Immature natural killer cell (primary cell): ENCODE data around the gene COBL. TPM values are rescaled to one million over a fixed set of nuclear protein-coding genes. Genes with fewer than 3 reads are reported as not detected.

Source experiments
- DNase-seq, 3 donors: peaks; one replicate each; pipeline ENCODE4 v3.0.0; 2022; ENCODE audit warnings: mixed read lengths in 1 of 3
- H3K27ac Mint-ChIP-seq, 6 donors: one replicate each; pipeline ENCODE4 v1.8.0; 2020; ENCODE audit warnings: mixed read lengths in 6 of 6, mild to moderate bottlenecking in 5 of 6, inconsistent platforms in 4 of 6, moderate library complexity in 3 of 6
- H3K27me3 Mint-ChIP-seq, 3 donors: one replicate each; pipeline ENCODE4 v1.8.0; 2020 to 2021; ENCODE audit warnings: low read depth in 3 of 3, mild to moderate bottlenecking in 3 of 3, mixed read lengths in 3 of 3, moderate library complexity in 3 of 3, inconsistent platforms in 1 of 3
- H3K36me3 Mint-ChIP-seq, 3 donors: one replicate each; pipeline ENCODE4 v1.8.0; 2020; ENCODE audit warnings: mixed read lengths in 3 of 3, inconsistent platforms in 2 of 3, mild to moderate bottlenecking in 2 of 3
- H3K4me1 Mint-ChIP-seq, 2 donors: one replicate each; pipeline ENCODE4 v1.8.0; 2020; ENCODE audit warnings: inconsistent platforms in 2 of 2, mild to moderate bottlenecking in 2 of 2, mixed read lengths in 2 of 2, moderate library complexity in 1 of 2
- H3K4me3 Mint-ChIP-seq, 5 donors: one replicate each; pipeline ENCODE4 v1.8.0; 2020; ENCODE audit warnings: mild to moderate bottlenecking in 5 of 5, mixed read lengths in 5 of 5, inconsistent platforms in 3 of 5, moderate library complexity in 3 of 5
- H3K9me3 Mint-ChIP-seq, 6 donors: one replicate each; pipeline ENCODE4 v1.8.0; 2020; ENCODE audit warnings: mild to moderate bottlenecking in 6 of 6, mixed read lengths in 6 of 6, inconsistent platforms in 4 of 6, moderate library complexity in 3 of 6
- polyA plus RNA-seq, 3 donors: library from polyadenylated mRNA; unstranded; fragments of 300-500 nt; fragmentation: Illumina TruSeq; gene quantifications; one replicate each; pipeline ENCODE4 v1.2.3, GENCODE V29; 2021

Gene COBL
- polyA plus RNA-seq, 3 donors from 2014 or later, result not detected

DNA sequence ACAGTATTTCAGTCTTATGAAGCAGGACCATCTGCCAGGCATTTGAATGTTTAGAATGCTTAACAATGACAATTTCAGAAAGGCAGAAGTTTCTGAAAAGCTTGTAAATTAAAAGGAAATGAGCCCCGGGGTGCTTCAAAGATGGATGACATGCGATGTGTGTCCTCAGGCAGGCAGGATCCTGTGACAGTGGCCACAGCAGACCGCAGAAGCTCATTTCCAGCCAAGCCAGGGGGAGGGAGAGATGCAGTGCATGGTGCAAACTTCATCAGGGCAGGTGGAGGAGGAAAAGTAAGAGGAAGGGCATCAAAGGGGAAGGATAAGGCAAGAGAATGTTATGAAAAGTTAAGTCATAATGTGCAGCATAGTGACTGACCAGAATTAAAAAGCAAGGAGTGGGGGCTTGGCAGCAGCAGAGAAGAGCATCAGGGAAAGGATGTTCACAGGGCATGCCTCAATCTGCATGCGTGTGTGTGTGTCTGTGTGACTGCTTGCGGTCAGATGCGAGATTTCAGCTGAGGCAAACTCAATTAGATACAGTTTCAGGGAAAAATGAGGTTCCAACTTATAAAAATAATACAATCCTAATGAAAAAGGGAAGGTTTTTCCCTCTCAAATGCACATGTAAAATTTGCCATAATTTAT lies 173.7 kb downstream of the COBL start:
- Mint-ChIP-seq H3K4me1 (no peaks in the 10 kb centered on the region), H3K9me3 (peaks cover 0 to 7% (median 1%) of the 10 kb centered on the region in 6 donors), H3K36me3 (no peaks in the 10 kb centered on the region), H3K4me3 (no peak overlapping the region), H3K27ac (peak overlapping the region in 1 of 6 donors; percentile 9), H3K27me3 (peaks cover 2 to 4% (median 3%) of the 10 kb centered on the region in 3 donors)
- DNase-seq, result no peak

DNA sequence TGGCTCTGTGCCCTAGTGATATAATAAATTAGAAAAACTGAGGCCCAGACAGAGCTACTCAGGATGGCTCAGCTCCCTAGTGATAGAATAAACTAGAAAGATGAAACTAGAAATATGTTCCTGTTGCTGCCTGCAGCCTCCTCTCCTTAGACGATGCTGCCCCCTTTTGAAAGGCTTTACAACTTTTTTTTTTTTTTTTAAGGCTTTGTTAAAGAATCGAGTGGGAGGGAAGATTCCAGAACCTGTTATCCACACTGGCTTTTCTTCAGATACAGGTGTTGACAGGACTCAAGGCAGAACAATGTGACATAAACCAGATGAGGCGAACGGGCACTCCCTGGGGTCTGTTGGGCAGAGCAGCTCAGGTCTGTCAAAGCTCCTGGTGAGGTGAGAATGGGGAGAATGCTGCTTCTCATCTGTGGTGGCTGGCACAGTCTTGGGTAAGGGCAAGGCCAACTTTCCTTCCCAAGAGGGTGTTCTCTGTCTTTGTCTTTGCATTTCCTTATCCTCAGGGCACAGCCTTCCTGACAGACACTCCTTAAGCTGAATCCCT lies 175.1 kb downstream of the COBL start:
- Mint-ChIP-seq H3K36me3 (no peaks in the 10 kb centered on the region), H3K27me3 (peaks cover 2 to 4% (median 3%) of the 10 kb centered on the region in 3 donors), H3K27ac (no peak overlapping the region), H3K4me1 (no peaks in the 10 kb centered on the region), H3K4me3 (no peak overlapping the region), H3K9me3 (peaks cover 0 to 1% (median under 1%) of the 10 kb centered on the region in 6 donors)
- DNase-seq, result no peak

DNA sequence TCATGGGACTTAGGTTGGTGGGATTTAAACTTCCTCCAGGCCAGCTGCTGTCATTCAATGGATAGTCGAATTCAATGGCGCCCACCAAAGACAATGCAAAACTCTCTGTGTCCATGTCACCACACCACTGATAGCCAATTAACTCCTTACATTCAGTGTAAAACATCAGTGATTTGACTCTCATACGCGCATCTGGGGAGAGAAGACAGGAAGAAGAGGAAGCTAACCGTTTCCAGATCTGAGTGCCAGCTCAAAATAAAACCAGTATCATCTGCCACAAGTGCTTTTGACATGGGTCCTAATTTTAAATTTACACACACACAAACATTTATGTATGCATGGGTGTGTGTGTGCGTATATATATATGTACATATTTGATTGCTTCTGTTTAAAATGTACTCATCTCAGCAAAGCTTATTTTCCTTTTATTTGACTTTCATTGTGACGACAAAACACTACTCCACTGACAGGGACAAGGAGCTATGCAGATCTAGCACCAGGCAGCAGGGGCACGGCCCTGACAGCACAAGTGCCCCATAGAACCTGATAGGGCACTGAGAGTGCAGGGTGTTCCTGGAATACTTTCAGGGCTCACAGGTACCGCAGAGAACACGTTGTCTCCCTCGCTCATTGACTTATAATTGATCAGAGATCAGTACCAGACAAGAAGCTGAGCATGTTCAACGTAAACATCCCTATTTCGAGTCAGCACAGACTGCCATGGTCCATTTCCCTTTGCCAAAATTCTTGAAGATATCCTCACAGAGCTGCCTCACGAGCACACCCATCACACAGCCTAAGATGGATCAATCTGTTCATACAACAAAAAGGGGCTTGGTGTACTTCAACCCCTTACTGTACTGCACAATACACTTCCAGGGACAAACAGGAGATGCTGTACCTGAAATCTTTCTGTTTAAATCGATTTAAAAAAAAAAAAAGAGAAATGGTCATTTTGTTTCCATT lies 176.1 kb downstream of the COBL start:
- Mint-ChIP-seq H3K9me3 (no peaks in the 10 kb centered on the region), H3K27me3 (peaks cover 3 to 4% (median 4%) of the 10 kb centered on the region in 3 donors), H3K36me3 (no peaks in the 10 kb centered on the region), H3K4me1 (no peaks in the 10 kb centered on the region), H3K27ac (no peak overlapping the region), H3K4me3 (no peak overlapping the region)
- no peak for DNase-seq

DNA sequence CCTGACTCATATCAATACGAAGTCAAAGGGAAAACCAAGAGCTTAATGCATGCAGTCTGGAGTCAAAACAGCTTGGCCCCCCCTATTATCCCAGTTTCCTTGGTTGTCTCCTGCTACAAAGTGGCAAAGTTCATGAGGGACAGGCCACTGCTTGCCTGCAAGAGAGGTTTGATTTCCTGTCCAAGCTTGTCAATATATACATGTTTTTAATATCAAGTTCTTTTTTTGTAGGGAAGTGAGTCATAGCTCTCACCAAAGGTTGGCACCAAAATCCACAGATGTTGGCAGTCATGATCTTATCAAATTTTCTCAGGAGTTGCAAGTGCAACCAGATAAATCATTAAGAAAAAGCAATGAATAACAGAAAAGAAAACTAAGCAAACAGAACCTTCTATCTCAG lies 176.8 kb downstream of the COBL start:
- peaks cover 3 to 4% (median 4%) of the 10 kb centered on the region in 3 donors for H3K27me3 Mint-ChIP-seq
- no peaks in the 10 kb centered on the region for H3K4me1 Mint-ChIP-seq
- no peak overlapping the region for H3K27ac Mint-ChIP-seq
- H3K9me3 Mint-ChIP-seq, result no peaks in the 10 kb centered on the region
- DNase-seq, result no peak
- no peaks in the 10 kb centered on the region for H3K36me3 Mint-ChIP-seq
- no peak overlapping the region for H3K4me3 Mint-ChIP-seq

DNA sequence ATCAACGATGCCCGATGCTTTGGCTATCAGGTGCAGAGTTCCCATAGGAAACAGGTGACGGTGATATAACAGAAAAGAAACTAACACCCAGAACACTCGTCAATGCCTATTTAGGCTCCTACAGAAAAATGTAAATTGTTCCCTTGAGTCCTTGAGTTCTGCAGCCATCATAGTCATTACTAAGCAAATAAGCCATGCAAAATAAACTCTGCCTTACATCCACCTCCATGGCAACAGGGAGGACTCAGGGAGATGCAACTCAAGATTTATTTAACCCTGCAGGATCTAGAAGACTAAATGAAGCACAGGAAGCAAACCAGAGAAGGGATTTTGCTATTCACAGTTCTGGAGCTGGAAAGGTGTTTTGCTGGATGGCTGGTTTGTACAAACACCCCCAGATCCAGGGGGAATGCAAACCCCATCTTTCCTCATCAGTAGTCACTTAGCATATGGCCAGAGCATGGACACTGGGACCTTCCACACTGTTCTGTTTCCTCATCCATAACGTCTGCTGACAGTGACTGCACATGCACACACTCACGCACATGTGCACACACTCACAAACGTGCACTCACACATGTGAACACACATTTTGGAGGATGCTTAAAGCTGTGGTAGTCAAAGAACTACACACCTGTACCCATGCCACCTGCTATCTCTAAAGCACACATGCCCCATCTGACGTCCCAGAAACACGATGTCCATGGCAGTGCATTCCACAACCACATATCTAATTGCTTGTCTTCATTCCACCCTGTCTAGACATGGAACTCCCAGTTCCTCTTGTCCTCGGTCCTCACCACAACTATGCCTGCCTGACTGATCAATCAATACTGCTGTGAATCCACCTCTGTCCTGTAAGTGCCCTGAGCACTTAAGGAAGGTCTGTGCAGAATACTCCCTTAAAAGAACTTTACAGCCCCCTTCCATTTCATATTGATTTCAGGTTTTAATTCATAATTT lies 178.2 kb downstream of the COBL start:
- Mint-ChIP-seq H3K27ac (no peak overlapping the region), H3K4me1 (no peaks in the 10 kb centered on the region), H3K4me3 (no peak overlapping the region), H3K9me3 (no peaks in the 10 kb centered on the region), H3K36me3 (no peaks in the 10 kb centered on the region), H3K27me3 (peaks cover 3 to 4% (median 4%) of the 10 kb centered on the region in 3 donors)
- DNase-seq, result no peak

DNA sequence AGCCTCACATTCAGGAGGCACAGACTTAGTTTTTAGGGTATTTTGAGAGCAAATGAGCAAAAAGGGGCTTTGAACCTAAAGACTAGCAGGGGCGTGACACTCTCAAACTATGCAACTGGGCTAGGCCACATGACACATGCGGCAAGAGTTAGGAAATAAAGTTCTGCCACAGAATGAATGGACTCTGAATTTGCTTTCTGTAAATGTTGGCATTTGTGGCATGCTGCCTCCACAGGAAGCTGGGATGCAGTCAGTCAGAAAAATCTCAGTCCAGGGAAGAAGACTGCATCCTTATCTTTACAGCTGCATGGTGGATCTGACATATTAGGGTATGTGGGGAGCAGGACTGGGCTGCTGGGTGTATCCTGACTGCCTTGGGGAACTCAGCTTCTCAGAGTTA lies 181.0 kb downstream of the COBL start:
- DNase-seq, result no peak

DNA sequence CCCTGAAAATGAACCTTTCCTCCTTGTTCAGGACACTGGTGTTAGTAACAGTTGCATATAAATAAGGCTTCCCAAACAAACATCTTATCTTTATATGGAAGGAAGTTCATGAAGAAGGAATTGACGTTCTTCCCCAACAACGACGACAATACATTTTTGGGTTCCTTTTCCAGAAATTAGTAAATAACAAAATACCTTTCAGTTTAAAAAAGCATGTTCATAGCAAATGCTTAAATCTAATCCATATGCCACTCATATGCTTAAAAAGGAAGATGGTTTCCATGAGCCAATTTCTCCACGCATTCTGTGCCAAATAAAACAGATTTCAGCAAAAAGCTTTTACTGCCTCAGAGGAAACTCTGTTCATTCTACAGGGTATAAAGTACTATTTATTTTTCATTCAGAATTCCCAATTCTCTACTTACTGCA lies 182.6 kb downstream of the COBL start:
- Mint-ChIP-seq H3K27me3 (peaks cover 0 to 5% (median 4%) of the 10 kb centered on the region in 3 donors), H3K4me1 (no peaks in the 10 kb centered on the region), H3K9me3 (no peaks in the 10 kb centered on the region), H3K27ac (no peak overlapping the region), H3K4me3 (no peak overlapping the region), H3K36me3 (no peaks in the 10 kb centered on the region)
- no peak for DNase-seq

More for the DNA sequence above, 181.0 kb downstream of the COBL start:
- no peaks in the 10 kb centered on the region for H3K9me3 Mint-ChIP-seq
- no peak overlapping the region for H3K4me3 Mint-ChIP-seq
- no peaks in the 10 kb centered on the region for H3K4me1 Mint-ChIP-seq
- peaks cover 0 to 5% (median 4%) of the 10 kb centered on the region in 3 donors for H3K27me3 Mint-ChIP-seq
- no peak overlapping the region for H3K27ac Mint-ChIP-seq
- H3K36me3 Mint-ChIP-seq, result no peaks in the 10 kb centered on the region

DNA sequence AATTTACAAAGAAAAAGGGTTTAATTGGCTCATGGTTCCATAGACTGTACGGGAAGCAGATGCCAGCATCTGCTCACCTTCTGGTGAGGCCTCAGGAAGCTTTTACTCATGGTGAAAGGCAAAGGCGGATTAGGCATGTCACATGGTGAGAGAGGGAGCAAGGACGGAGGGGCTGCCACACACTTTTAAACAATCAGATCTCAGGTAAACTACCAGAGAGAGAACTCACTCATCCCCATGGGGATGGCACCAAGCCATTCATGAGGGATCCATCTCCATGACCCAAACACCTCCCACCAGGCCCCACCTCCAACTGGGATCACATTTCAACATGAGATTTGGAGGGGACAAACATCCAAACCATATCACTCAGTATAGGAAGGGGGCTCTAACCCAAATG lies 183.9 kb downstream of the COBL start:
- Mint-ChIP-seq H3K36me3 (no peaks in the 10 kb centered on the region), H3K27me3 (peaks cover 0 to 5% (median 2%) of the 10 kb centered on the region in 3 donors), H3K4me3 (no peak overlapping the region), H3K4me1 (no peaks in the 10 kb centered on the region), H3K27ac (no peak overlapping the region), H3K9me3 (no peaks in the 10 kb centered on the region)
- DNase-seq, result no peak

DNA sequence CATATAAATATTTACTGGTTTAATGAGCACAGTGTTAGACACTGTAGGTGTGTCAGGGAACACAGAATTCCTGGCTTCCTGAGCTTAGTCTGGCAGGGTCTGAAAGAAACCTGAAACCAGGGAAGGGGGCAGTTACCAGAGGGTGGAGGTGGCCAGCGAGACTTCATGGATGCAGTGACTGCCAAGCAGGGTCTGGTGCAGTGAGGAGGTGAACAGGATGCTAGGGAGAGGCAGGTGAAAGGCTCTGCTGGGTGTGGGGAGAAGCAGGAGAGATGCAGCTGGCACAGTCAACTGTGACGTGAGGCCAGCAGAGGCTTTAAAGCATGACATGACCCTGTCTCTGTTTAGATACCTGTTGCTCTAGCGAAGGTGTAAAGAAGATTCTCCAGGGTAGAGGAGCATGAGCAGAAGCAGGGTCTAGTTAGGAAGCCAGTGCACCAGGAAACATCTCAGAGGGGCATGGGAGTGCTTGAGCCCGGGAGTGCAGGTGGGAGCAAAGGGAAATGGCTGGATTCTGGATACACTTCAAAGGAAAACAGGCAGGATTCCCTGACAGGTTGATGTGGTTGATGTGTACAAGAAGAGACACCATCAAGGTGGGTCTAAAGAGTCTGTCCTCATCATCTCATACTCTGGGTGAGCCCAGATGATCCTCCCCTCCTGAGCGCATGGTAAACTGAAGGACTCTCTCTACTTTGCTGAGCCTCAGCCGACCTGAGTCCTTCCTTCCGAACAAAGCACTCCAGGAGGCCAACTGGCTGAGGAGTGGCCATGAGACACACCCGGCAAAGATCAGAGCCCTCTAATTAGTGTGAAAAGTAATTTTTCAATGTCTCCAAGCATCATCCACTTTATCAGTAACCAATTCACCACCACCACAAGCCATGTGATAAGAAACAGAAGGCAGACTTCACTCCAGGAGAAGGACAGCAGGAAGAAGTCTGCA lies 186.8 kb downstream of the COBL start:
- H3K4me3 Mint-ChIP-seq, result no peak overlapping the region

DNA sequence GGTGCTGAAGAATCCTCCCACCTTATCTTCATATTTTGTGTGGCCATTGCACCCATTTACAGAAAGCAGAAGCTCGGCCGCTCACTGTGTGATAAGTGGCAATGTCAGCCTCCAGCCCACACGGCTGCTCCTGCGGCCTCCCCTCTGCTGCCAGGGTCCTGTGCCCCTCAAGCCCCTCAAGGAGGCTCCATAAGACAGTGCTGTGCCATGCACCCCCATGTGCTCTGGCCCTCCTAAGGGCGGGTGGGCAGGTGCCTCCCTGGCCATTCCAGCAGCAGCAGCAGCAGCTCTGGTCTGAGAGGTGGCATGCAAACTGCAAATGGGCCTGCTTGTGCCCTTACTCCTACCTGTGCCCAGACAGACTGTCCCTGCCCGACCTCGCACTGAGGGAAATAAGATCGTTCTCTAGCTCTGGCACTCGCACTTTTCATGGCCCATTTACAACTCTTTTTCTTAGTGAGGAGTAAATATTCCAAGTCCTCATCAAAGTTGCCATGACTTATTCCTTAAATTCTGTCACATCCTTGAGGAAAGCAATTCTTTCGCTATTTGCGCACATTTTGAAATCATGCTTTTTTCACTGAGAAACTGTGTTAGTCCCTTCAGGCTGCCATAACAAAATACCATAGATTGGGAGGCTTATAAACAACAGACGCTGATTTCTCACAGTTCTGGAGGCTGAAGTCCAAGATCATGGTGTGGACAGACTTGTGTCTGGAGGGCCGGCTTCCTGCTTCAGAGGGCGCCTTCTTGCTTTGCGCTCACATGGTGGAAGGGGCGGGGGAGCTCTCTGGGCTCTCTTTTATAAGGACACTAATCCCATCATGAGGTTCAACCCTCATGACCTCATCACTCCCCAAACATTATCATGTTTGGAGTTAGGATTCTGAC lies 187.8 kb downstream of the COBL start:
- Mint-ChIP-seq H3K4me3 (no peak overlapping the region), H3K9me3 (no peaks in the 10 kb centered on the region), H3K27ac (no peak overlapping the region), H3K36me3 (no peaks in the 10 kb centered on the region), H3K4me1 (no peaks in the 10 kb centered on the region), H3K27me3 (peaks cover 0 to 5% (median 0%) of the 10 kb centered on the region in 3 donors)
- no peak for DNase-seq

More for the DNA sequence above, 186.8 kb downstream of the COBL start:
- DNase-seq, result no peak
- peaks cover 0 to 5% (median 0%) of the 10 kb centered on the region in 3 donors for H3K27me3 Mint-ChIP-seq
- no peaks in the 10 kb centered on the region for H3K36me3 Mint-ChIP-seq
- no peaks in the 10 kb centered on the region for H3K9me3 Mint-ChIP-seq
- H3K27ac Mint-ChIP-seq, result no peak overlapping the region
- no peaks in the 10 kb centered on the region for H3K4me1 Mint-ChIP-seq

DNA sequence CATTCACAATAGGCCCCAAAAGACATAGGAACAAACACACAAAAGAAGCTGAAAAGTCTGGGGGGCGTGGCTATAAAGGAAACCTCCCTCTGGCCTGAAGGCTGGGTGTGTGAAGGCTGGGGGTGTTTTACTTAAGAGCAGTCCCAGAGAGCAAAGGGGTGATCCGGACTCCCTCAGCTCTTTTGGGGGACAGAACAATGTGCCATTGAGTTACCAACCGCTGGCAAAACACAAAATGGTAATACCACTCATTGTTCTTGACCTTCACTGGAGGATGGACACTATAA lies 189.0 kb downstream of the COBL start:
- no peaks in the 10 kb centered on the region for H3K36me3 Mint-ChIP-seq
- H3K4me3 Mint-ChIP-seq, result no peak overlapping the region
- H3K9me3 Mint-ChIP-seq, result no peaks in the 10 kb centered on the region

More for the DNA sequence above, 189.0 kb downstream of the COBL start:
- Mint-ChIP-seq H3K4me1 (no peaks in the 10 kb centered on the region), H3K27me3 (peaks cover 0 to 5% (median 0%) of the 10 kb centered on the region in 3 donors), H3K27ac (no peak overlapping the region)
- DNase-seq, result no peak
